T-cell (primary cell): ENCODE results near the gene FYN. TPM values are rescaled to one million over a fixed set of nuclear protein-coding genes. Genes with fewer than 3 reads are reported as not detected.
A peak's percentile ranks its signal among the peaks of the same experiment; 100 is the strongest.

Source experiments
- ATAC-seq, 4 experiments: fragments of 200-7000 bp in 3 of 4; fragments of 150-1000 bp in 1 of 4; cut with Tn5 transposase; replicated peaks in 1 of 4; 1 replicate in 3 of 4; 2 replicates in 1 of 4; pipeline ENCODE4 v1.10.0; 2021; ENCODE audit warnings: moderate library complexity in 3 of 4, mild to moderate bottlenecking in 2 of 4, moderate number of reproducible peaks in 1 of 4
- CTCF ChIA-PET, 2 donors: fragments of 300-600 bp; sonication (Branson Sonifier 250); formaldehyde crosslinking; loops; one replicate each; lab custom pipeline; 2022; ENCODE audit warnings: antibody characterized with exemption in 2 of 2; lab: Charles Lee
- POLR2A ChIA-PET, 2 donors: fragments of 300-600 bp; sonication (Branson Sonifier 250); formaldehyde crosslinking; loops; one replicate each; lab custom pipeline; 2022; ENCODE audit warnings: antibody characterized with exemption in 2 of 2; lab: Charles Lee
- DNase-seq, 35 experiments: peaks; one replicate each; pipeline versions ENCODE4 v3.0.0 to v3.0.0-alpha.2; 2013 to 2023
- H3K27ac ChIP-seq: one replicate; pipeline ENCODE4 v1.5.1; 2013; ENCODE audit warnings: low read length
- H3K27me3 ChIP-seq, 2 experiments: replicated peaks in 1 of 2; 1 replicate in 1 of 2; 2 replicates in 1 of 2; pipeline versions ENCODE4 v1.6.1 to v1.7.0; 2013; ENCODE audit warnings: low read length in 1 of 2, mixed read lengths in 1 of 2; ENCODE audit not compliant: control insufficient read depth in 2 of 2, insufficient read depth in 2 of 2; ENCODE audit errors: extremely low read depth in 1 of 2
- H3K36me3 ChIP-seq, 2 donors: 1 replicate in 1 of 2; 2 replicates in 1 of 2; pipeline versions ENCODE4 v1.6.1 to v1.7.0; 2013; ENCODE audit warnings: low read length in 1 of 2; ENCODE audit not compliant: control insufficient read depth in 2 of 2, insufficient read depth in 1 of 2; ENCODE audit errors: extremely low read depth in 1 of 2
- H3K4me1 ChIP-seq, 2 experiments: 1 replicate in 1 of 2; 2 replicates in 1 of 2; pipeline versions ENCODE4 v1.6.1 to v1.7.0; 2013; ENCODE audit warnings: low read length in 2 of 2, mixed read lengths in 1 of 2; ENCODE audit not compliant: insufficient read depth in 2 of 2, control insufficient read depth in 1 of 2; ENCODE audit errors: extremely low read depth in 1 of 2
- H3K4me3 ChIP-seq, 2 donors: 1 replicate in 1 of 2; 2 replicates in 1 of 2; pipeline versions ENCODE4 v1.5.1 to v1.7.0; 2013; ENCODE audit warnings: mild to moderate bottlenecking in 2 of 2, low read length in 1 of 2, moderate library complexity in 1 of 2; ENCODE audit not compliant: control insufficient read depth in 1 of 2; ENCODE audit errors: extremely low read depth in 1 of 2
- H3K9me3 ChIP-seq: 2 replicates; pipeline ENCODE4 v1.7.0; 2013
- H3K27ac Mint-ChIP-seq, 2 donors: one replicate each; pipeline ENCODE4 v1.8.0; 2020 to 2021; ENCODE audit warnings: mild to moderate bottlenecking in 2 of 2, mixed read lengths in 2 of 2
- H3K27me3 Mint-ChIP-seq, 2 donors: one replicate each; pipeline ENCODE4 v1.8.0; 2021 to 2022; ENCODE audit warnings: mixed read lengths in 2 of 2
- H3K36me3 Mint-ChIP-seq: one replicate; pipeline ENCODE4 v1.8.0; 2021; ENCODE audit warnings: mixed read lengths
- H3K4me1 Mint-ChIP-seq, 3 donors: one replicate each; pipeline ENCODE4 v1.8.0; 2020 to 2022; ENCODE audit warnings: mixed read lengths in 3 of 3, mild to moderate bottlenecking in 1 of 3
- H3K4me3 Mint-ChIP-seq, 3 donors: one replicate each; pipeline ENCODE4 v1.8.0; 2020 to 2022; ENCODE audit warnings: mild to moderate bottlenecking in 3 of 3, mixed read lengths in 3 of 3, moderate library complexity in 3 of 3
- H3K9me3 Mint-ChIP-seq, 3 donors: one replicate each; pipeline ENCODE4 v1.8.0; 2020 to 2022; ENCODE audit warnings: mixed read lengths in 3 of 3
- WGBS: methylation state at CpG from one replicate; pipeline ENCODE4 v1.1.5; 2013; ENCODE audit warnings: missing lambda C conversion rate; ENCODE audit not compliant: insufficient coverage; 5-methylcytosine and 5-hydroxymethylcytosine counted together
- total RNA-seq, 35 experiments: library from RNA in 6 of 35; stranded (reverse) in 6 of 35; fragments of 120-200 nt in 1 of 35; gene quantifications; one replicate each; pipeline versions ENCODE4 v1.2.1 to v1.2.4 and lab custom pipeline; 2013 to 2026

FYN gene
- total RNA-seq, 5 donors from 2014 or later (not counting 1 experiment from before 2014, with no cell fraction given), result 466 to 573 (median 534) TPM

GRCh38 chr6:111855753-111856152, 17.5 kb downstream of the FYN start:
- Mint-ChIP-seq H3K36me3 (peaks cover 28% of the 10 kb centered on the region), H3K4me1 (peaks cover 97 to 100% (median 97%) of the 10 kb centered on the region in 3 donors), H3K27me3 (no peaks in the 10 kb centered on the region), H3K27ac (peak overlapping the region; percentile 73 to 83), H3K4me3 (peak overlapping the region in 2 of 3 donors; percentile 5 to 37), H3K9me3 (no peaks in the 10 kb centered on the region)
- H3K9me3 ChIP-seq, result no peaks in the 10 kb centered on the region
- H3K27ac ChIP-seq, result peak overlapping the region; percentile 20
- CTCF ChIA-PET, result interaction anchor here in 1 of 2 donors (1.3 to 1.6 kb wide), 2 partner anchors 9 to 16 kb away, joined by 5 read pairs; no protein-coding TSS in a partner anchor
- no peaks in the 10 kb centered on the region for H3K27me3 ChIP-seq
- peaks cover 59 to 84% of the 10 kb centered on the region in 2 experiments for H3K4me1 ChIP-seq
- ATAC-seq, result no peak
- WGBS, result no CpG with 5 or more reads among the region's 1 CpG
- H3K36me3 ChIP-seq, result peaks cover 0 to 7% of the 10 kb centered on the region in 2 donors
- POLR2A ChIA-PET, result interaction anchor here in 1 of 2 donors (0.6 to 1.6 kb wide), 3 partner anchors 10 to 13 kb away, joined by 3 to 4 read pairs (median 3); no protein-coding TSS in a partner anchor
- no peak for DNase-seq
- no peak overlapping the region for H3K4me3 ChIP-seq

- H3K36me3 ChIP-seq, result peaks cover 0 to 8% of the 10 kb centered on the region in 2 donors
- H3K4me1 Mint-ChIP-seq, result peaks cover 97 to 100% (median 97%) of the 10 kb centered on the region in 3 donors
- no peaks in the 10 kb centered on the region for H3K27me3 Mint-ChIP-seq
- no peak for DNase-seq
- no peak for ATAC-seq
- no peaks in the 10 kb centered on the region for H3K9me3 Mint-ChIP-seq
- no peaks in the 10 kb centered on the region for H3K27me3 ChIP-seq
- H3K36me3 Mint-ChIP-seq, result peaks cover 34% of the 10 kb centered on the region
- no peak overlapping the region for H3K27ac ChIP-seq
- ChIA-PET POLR2A (interaction anchor here (0.6 to 1.6 kb wide), 8 partner anchors 9 to 186 kb away, joined by 3 to 8 read pairs (median 4); no protein-coding TSS in a partner anchor), CTCF (interaction anchor here (0.8 to 1.6 kb wide), 7 partner anchors 9 to 132 kb away, joined by 3 to 5 read pairs (median 3); no protein-coding TSS in a partner anchor)
- no CpG with 5 or more reads among the region's 2 CpGs for WGBS
- no peak overlapping the region for H3K4me3 Mint-ChIP-seq
- H3K4me3 ChIP-seq, result no peak overlapping the region
- no peaks in the 10 kb centered on the region for H3K9me3 ChIP-seq
- peaks cover 57 to 74% of the 10 kb centered on the region in 2 experiments for H3K4me1 ChIP-seq
- peak overlapping the region in 1 of 2 donors; percentile 30 for H3K27ac Mint-ChIP-seq
These were observed 18.6 kb downstream of the FYN start for GRCh38 chr6:111854683-111855082.

DNA sequence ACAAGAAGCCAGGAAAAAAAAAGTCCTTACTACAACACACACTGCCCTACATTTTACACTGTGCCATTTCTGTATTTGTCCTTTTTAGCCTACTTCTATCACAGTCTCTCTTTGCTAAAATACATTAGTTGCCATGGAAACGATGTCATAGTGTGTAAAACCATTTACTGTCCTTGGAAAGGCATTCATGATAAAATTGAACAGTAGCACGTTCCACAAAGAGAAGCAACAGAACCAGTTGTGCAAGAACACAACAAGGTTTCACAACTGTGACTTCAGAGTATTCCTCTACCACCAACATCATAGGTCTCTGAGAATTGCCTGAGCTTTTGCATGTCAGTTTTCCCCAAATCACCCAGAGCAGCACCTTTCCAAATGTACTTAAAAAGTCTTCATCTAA, 20.5 kb downstream of the FYN start:
- peak overlapping the region in 1 of 3 donors; percentile 35 for H3K4me3 Mint-ChIP-seq
- DNase-seq (no peak), ATAC-seq (no peak)
- no peaks in the 10 kb centered on the region for H3K9me3 ChIP-seq
- no peak overlapping the region for H3K4me3 ChIP-seq
- peaks cover 0 to 13% of the 10 kb centered on the region in 2 donors for H3K36me3 ChIP-seq
- H3K27ac ChIP-seq, result peak overlapping the region; percentile 14
- H3K27me3 Mint-ChIP-seq, result no peaks in the 10 kb centered on the region
- WGBS, result 59% methylated on average over 2 of the region's 2 CpGs
- peak overlapping the region; percentile 78 to 79 for H3K27ac Mint-ChIP-seq
- peaks cover 51 to 72% of the 10 kb centered on the region in 2 experiments for H3K4me1 ChIP-seq
- peaks cover 87 to 90% (median 88%) of the 10 kb centered on the region in 3 donors for H3K4me1 Mint-ChIP-seq
- no peaks in the 10 kb centered on the region for H3K9me3 Mint-ChIP-seq
- H3K27me3 ChIP-seq, result no peaks in the 10 kb centered on the region
- peaks cover 32% of the 10 kb centered on the region for H3K36me3 Mint-ChIP-seq
- POLR2A ChIA-PET, result interaction anchor here (0.6 to 1.9 kb wide), 5 partner anchors 8 to 127 kb away, joined by 3 to 5 read pairs (median 5); no protein-coding TSS in a partner anchor
- CTCF ChIA-PET, result interaction anchor here in 1 of 2 donors (2.0 kb wide), 1 partner anchor 9 kb away, joined by 6 read pairs; no protein-coding TSS in a partner anchor

- no peak overlapping the region for H3K4me3 ChIP-seq
- H3K4me1 ChIP-seq, result peaks cover 65 to 74% of the 10 kb centered on the region in 2 experiments
- peak overlapping the region; percentile 13 for H3K27ac ChIP-seq
- peak in 3 of 35 experiments; percentile 33 to 65 (median 38) for DNase-seq
- H3K4me1 Mint-ChIP-seq, result peaks cover 66 to 67% (median 67%) of the 10 kb centered on the region in 3 donors
- peaks cover 0 to 19% of the 10 kb centered on the region in 2 donors for H3K36me3 ChIP-seq
- ATAC-seq, result peak in 3 of 4 experiments; percentile 37 to 50 (median 40)
- H3K27me3 Mint-ChIP-seq, result no peaks in the 10 kb centered on the region
- peak overlapping the region; percentile 34 to 65 (median 44) for H3K4me3 Mint-ChIP-seq
- CTCF ChIA-PET, result interaction anchor here in 1 of 2 donors (0.5 to 2.0 kb wide), 7 partner anchors 12 to 192 kb away, joined by 3 to 6 read pairs (median 3); no protein-coding TSS in a partner anchor
- H3K27ac Mint-ChIP-seq, result peak overlapping the region; percentile 86 to 93
- POLR2A ChIA-PET, result interaction anchor here (0.5 to 1.9 kb wide), 6 partner anchors 10 to 94 kb away, joined by 3 to 6 read pairs (median 4); no protein-coding TSS in a partner anchor
- peaks cover 41% of the 10 kb centered on the region for H3K36me3 Mint-ChIP-seq
- no peaks in the 10 kb centered on the region for H3K9me3 Mint-ChIP-seq
- no peaks in the 10 kb centered on the region for H3K27me3 ChIP-seq
- 55% methylated on average over 4 of the region's 10 CpGs for WGBS
- no peaks in the 10 kb centered on the region for H3K9me3 ChIP-seq
These were observed 22.8 kb downstream of the FYN start for GRCh38 chr6:111850295-111850937.

DNA sequence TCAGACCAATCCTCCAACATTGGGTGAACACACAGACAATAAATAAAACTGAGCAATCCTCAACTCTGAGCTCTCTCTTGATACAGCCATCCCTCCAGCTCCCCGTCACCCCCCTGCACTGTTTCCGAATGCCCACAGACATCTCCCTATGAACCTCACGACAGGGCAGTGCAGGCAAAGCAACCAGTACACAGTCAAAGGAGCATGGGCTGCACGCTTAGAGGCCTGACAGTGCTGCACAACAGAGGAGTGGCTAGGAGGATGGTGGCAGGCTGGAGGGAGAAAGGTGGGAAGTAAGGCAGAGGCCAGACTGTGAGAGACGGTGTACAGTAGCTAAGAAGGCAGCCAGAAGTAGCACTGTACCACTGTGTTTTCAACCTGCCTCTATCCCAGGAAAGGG, 24.0 kb downstream of the FYN start:
- Mint-ChIP-seq H3K9me3 (no peaks in the 10 kb centered on the region), H3K4me3 (peak overlapping the region in 2 of 3 donors; percentile 41 to 65), H3K36me3 (peaks cover 41% of the 10 kb centered on the region), H3K4me1 (peaks cover 55 to 56% (median 56%) of the 10 kb centered on the region in 3 donors), H3K27me3 (no peaks in the 10 kb centered on the region), H3K27ac (peak overlapping the region; percentile 86 to 93)
- Histone ChIP-seq H3K4me3 (no peak overlapping the region), H3K36me3 (peaks cover 0 to 24% of the 10 kb centered on the region in 2 donors), H3K4me1 (peaks cover 75 to 80% of the 10 kb centered on the region in 2 experiments), H3K27me3 (no peaks in the 10 kb centered on the region), H3K9me3 (no peaks in the 10 kb centered on the region), H3K27ac (peak overlapping the region; percentile 13)
- 65% methylated on average over 2 of the region's 5 CpGs for WGBS
- no peak for DNase-seq
- CTCF ChIA-PET, result no interaction called here
- POLR2A ChIA-PET, result interaction anchor here (0.5 to 1.1 kb wide), 3 partner anchors 9 to 95 kb away, joined by 3 read pairs; no protein-coding TSS in a partner anchor
- ATAC-seq, result no peak

GRCh38 chr6:111848262-111848812, 24.9 kb downstream of the FYN start:
- H3K36me3 Mint-ChIP-seq, result peaks cover 34% of the 10 kb centered on the region
- no peaks in the 10 kb centered on the region for H3K9me3 ChIP-seq
- ChIA-PET POLR2A (no interaction called here), CTCF (interaction anchor here in 1 of 2 donors (1.1 kb wide), 1 partner anchor 24 kb away, joined by 3 read pairs; no protein-coding TSS in a partner anchor)
- peaks cover 46% of the 10 kb centered on the region in 3 donors for H3K4me1 Mint-ChIP-seq
- H3K27ac Mint-ChIP-seq, result no peak overlapping the region
- no peak overlapping the region for H3K4me3 ChIP-seq
- peak overlapping the region in 1 of 3 donors; percentile 7 for H3K4me3 Mint-ChIP-seq
- DNase-seq, result no peak
- H3K9me3 Mint-ChIP-seq, result no peaks in the 10 kb centered on the region
- H3K27ac ChIP-seq, result peak overlapping the region; percentile 75
- no peak for ATAC-seq
- 83% methylated on average over 2 of the region's 7 CpGs for WGBS
- H3K27me3 ChIP-seq, result no peaks in the 10 kb centered on the region
- no peaks in the 10 kb centered on the region for H3K27me3 Mint-ChIP-seq
- peaks cover 73 to 80% of the 10 kb centered on the region in 2 experiments for H3K4me1 ChIP-seq
- peaks cover 0 to 18% of the 10 kb centered on the region in 2 donors for H3K36me3 ChIP-seq
